Measurements from ENCODE around the gene FARSA. TPM values are rescaled to one million over a fixed set of nuclear protein-coding genes. Genes with fewer than 3 reads are reported as not detected.
"Not testable (repeated sequence)": the region's sequence is repeated elsewhere in the genome, so short reads cannot be mapped to it uniquely, and the experiment has no call there.

Gene FARSA
- total and polyA plus RNA-seq, 8 donors: 35.3 to 59.4 (median 41.8) TPM

DNA sequence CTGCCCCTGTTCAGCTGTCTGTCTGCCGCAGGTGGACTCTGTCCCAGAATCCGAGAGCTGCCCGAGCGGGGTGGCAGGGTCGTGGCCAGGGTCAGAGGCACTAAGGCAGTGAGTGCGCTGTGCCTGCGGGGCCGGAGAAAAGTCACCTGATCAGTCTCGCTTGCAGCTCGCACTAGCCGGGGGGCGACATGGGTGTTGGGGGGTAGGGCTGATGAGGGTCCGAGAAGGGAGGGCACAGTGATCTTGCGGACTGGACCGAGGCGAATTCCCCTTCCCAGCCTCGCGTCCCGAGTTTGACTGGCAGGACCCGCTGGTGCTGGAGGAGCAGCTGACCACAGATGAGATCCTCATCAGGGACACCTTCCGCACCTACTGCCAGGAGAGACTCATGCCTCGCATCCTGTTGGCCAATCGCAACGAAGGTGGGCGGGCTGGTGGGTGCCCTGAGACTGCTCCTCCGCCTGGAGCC is 41.9 kb downstream of the FARSA start:
- intact Hi-C loops (cut with DNase I): no loop called here
- peaks cover 7 to 17% of the 10 kb centered on the region in 2 donors for H3K4me1 ChIP-seq
- no peak for ATAC-seq
- peak overlapping the region in 1 of 2 donors; percentile 67 for H3K27ac ChIP-seq
- TF ChIP-seq, protein P1, sequence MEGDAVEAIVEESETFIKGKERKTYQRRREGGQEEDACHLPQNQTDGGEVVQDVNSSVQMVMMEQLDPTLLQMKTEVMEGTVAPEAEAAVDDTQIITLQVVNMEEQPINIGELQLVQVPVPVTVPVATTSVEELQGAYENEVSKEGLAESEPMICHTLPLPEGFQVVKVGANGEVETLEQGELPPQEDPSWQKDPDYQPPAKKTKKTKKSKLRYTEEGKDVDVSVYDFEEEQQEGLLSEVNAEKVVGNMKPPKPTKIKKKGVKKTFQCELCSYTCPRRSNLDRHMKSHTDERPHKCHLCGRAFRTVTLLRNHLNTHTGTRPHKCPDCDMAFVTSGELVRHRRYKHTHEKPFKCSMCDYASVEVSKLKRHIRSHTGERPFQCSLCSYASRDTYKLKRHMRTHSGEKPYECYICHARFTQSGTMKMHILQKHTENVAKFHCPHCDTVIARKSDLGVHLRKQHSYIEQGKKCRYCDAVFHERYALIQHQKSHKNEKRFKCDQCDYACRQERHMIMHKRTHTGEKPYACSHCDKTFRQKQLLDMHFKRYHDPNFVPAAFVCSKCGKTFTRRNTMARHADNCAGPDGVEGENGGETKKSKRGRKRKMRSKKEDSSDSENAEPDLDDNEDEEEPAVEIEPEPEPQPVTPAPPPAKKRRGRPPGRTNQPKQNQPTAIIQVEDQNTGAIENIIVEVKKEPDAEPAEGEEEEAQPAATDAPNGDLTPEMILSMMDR (IDR thresholded peaks at IDR 0.05): no peak
- DNase-seq: no peak
- peak overlapping the region; percentile 87 to 93 for H3K4me3 ChIP-seq
- no peaks in the 10 kb centered on the region for H3K9me3 ChIP-seq
- peaks cover 0 to 30% of the 10 kb centered on the region in 2 donors for H3K36me3 ChIP-seq
- H3K27me3 ChIP-seq: peaks cover 0 to 5% of the 10 kb centered on the region in 2 donors

DNA sequence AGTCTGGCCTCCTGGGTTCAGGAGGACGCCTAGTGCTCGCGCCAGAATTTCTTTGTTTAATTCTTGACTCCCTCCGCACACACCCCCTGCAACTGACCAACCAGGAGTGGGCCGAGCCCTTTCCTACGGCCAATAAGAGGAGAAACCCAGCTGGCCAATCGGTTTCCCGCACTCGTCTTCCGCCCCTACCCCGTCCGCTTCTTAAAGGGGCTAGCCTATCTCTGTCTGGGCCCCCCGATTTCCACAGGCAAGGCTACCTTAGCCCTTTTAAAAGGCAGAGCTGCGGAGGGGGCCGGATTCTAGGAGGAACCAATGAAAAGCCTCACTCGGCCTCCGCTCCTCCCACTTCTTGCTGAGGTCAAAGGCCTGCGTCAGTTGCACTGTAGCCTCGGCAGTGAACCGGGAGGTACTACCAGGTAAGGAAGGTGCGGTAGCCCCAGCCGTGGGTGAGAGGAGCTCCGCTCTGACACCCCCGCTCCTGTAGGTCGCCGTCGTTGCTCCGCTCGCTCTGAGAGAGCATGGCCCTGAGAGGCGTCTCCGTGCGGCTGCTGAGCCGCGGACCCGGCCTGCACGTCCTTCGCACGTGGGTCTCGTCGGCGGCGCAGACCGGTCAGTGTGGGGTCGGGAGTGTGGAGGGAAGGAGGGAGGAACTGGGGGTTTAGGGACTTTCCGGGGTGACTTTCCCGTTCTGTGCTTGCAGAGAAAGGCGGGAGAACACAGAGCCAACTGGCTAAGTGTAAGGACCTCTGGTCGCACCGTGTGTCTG is 42.5 kb downstream of the FARSA start, which contains the start of gene GCDH:
TSS of gene GCDH (plus strand) at position 374 of the 766 bp plus-strand sequence. CDS start at position 519, 145 bp downstream.
- Histone ChIP-seq H3K9me3 (no peaks in the 10 kb centered on the region), H3K27me3 (peaks cover 0 to 11% of the 10 kb centered on the region in 2 donors), H3K27ac (peak within 1 kb of the TSS in 1 of 2 donors; percentile 67), H3K4me1 (peaks cover 7 to 19% of the 10 kb centered on the region in 2 donors), H3K4me3 (peak within 1 kb of the TSS; percentile 87 to 93), H3K36me3 (peaks cover 0 to 24% of the 10 kb centered on the region in 2 donors)
- ATAC-seq: peak; percentile 99
- TF ChIP-seq, protein P1 (IDR thresholded peaks at IDR 0.05): no peak
- peak; percentile 93 to 98 (median 96) for DNase-seq
- intact Hi-C loops (cut with DNase I): no loop called here

DNA sequence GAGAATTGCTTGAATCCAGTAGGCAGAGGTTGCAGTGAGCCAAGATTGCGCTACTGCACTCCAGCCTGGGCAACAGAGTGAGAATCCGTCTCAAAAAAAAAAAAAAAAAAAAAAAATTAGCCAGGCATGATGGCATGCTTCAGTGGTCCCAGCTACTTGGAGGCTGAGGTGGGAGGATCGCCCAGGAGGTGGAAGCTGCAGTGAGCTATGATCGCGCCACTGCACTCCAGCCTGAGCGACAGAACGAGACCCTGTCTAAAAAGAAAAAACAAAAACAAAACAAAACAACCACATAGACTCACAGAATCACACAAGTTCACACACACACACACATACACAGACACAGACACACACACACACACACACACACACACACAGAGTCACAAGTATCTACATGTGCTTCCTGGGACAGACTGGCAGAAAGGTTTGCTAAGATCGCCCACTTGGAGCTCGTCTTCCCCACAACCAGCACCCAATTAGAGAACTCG is 43.2 kb downstream of the FARSA start:
- Histone ChIP-seq H3K4me1 (peaks cover 7 to 25% of the 10 kb centered on the region in 2 donors), H3K27ac (peak overlapping the region in 1 of 2 donors; percentile 67), H3K4me3 (peak overlapping the region in 1 of 2 donors; percentile 87), H3K27me3 (peaks cover 0 to 18% of the 10 kb centered on the region in 2 donors), H3K36me3 (peaks cover 0 to 21% of the 10 kb centered on the region in 2 donors)
- H3K9me3 ChIP-seq; ATAC-seq; DNase-seq; intact Hi-C loops (cut with DNase I): not testable (repeated sequence)

DNA sequence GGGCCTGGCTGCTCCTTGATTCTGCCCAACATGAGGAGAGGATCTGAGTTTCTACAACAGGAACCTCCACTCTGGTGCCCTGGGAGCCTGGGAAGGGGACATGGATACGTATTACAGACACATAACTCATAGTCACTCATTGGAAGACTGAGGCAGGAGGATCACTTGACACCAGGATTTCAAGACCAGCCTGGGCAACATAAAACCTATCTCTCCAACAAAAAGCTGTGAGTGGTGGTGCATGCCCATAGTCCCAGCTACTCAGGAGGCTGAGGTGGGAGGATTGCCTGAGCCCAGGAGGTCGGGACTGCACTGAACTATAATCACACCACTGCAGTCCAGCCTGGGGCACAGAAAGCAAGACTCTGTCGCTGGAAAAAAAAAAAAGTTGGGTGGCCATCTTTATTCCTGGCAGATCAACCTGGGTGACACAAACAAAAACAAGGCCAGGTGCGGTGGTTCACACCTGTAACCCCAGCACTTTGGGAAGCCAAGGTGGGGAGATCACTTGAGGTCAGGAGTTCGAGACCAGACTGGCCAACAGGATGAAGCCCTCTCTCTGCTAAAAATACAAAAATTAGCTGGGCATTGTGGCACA is 45.4 kb downstream of the FARSA start:
- ATAC-seq: no peak
- Histone ChIP-seq H3K4me1 (peaks cover 7 to 43% of the 10 kb centered on the region in 2 donors), H3K4me3 (no peak overlapping the region), H3K9me3 (peaks cover 3 to 7% of the 10 kb centered on the region in 2 donors), H3K27ac (no peak overlapping the region), H3K27me3 (peaks cover 0 to 32% of the 10 kb centered on the region in 2 donors), H3K36me3 (peaks cover 0 to under 1% of the 10 kb centered on the region in 2 donors)
- TF ChIP-seq, protein P1 (IDR thresholded peaks at IDR 0.05): no peak
- no peak for DNase-seq
- intact Hi-C loops (cut with DNase I): loop anchor here in 1 of 2 donors (10.0 kb wide), 1 partner anchor 77 kb away; the partner anchor contains the start of gene DAND5

DNA sequence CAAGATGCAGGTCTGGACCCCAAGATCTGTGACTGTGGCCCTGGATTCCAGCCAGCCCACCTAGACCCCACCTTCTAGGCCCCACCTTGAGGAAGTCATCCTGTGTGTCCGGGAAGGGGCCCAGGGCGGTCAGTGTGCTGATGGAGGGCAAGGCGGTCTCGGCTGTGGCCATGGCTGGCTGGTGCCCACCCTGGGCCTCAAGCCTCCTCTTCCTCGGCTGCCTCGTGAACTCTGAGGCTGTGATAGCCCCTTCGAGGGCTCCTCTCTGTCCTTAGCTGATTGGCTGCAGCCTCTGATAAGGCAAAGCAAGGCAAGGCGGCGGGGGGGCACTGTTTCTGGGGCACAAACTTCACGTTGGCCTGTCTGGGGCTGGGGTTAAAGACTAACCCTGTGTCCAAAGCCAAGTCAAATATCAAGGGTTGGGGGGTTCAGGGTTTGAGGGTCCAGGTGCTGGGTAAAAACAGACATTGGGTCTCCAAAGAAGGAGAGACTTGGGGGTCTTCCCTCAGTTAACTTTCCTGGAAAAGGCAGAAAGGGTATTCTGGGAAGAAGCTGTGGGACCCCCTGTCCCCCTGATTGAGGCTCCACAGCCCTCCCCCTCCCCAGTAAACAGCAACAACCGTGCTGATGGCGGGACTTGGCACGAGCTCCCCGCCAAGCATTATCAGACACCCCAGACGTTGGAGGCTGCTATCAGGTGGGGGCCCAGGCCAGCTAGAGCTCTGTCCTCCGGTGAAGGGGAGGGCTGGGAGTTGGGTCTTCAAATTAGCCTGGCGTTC is 46.4 kb downstream of the FARSA start, which contains the start of gene KLF1:
TSS of gene KLF1 (minus strand) at position 233 of the 779 bp plus-strand sequence. CDS start at position 172, 61 bp downstream.
- Histone ChIP-seq H3K9me3 (peaks cover 3 to 7% of the 10 kb centered on the region in 2 donors), H3K4me1 (peaks cover 7 to 46% of the 10 kb centered on the region in 2 donors), H3K27me3 (peaks cover 0 to 32% of the 10 kb centered on the region in 2 donors), H3K4me3 (peak within 1 kb of the TSS in 1 of 2 donors; percentile 48), H3K36me3 (no peaks in the 10 kb centered on the region), H3K27ac (no peak within 1 kb of the TSS)
- intact Hi-C loops (cut with DNase I): loop anchor here in 1 of 2 donors (10.0 kb wide), 1 partner anchor 78 kb away; the partner anchor contains the start of gene DAND5
- no peak for DNase-seq
- TF ChIP-seq, protein P1 (IDR thresholded peaks at IDR 0.05): no peak
- ATAC-seq: no peak

Measured in left lung (tissue), 10 donors.